VCaP (cell line): Measurements from ENCODE around the gene SH3TC1.

Experiments
- H3K27ac ChIP-seq: fragments of 450-650 bp; 2 replicates; pipeline ENCODE4 v1.5.1; 2017
- CTCF ChIP-seq: fragments of 450-650 bp; conservative IDR thresholded peaks from 2 replicates; pipeline ENCODE4 v1.5.1; 2017; ENCODE audit warnings: mild to moderate bottlenecking, moderate library complexity

Gene SH3TC1

GRCh38 chr4:8207314-8207713, 8.2 kb downstream of the SH3TC1 start:
- H3K27ac ChIP-seq, result no peak overlapping the region
- no peak for TF ChIP-seq CTCF

- no peak for TF ChIP-seq CTCF
Observed at GRCh38 chr4:8208565-8208964, 9.5 kb downstream of the SH3TC1 start.

GRCh38 chr4:8209181-8209874, 10.2 kb downstream of the SH3TC1 start:
- no peak for TF ChIP-seq CTCF

More at GRCh38 chr4:8208565-8208964, 9.5 kb downstream of the SH3TC1 start:
- no peak overlapping the region for H3K27ac ChIP-seq

GRCh38 chr4:8210010-8210409, 10.9 kb downstream of the SH3TC1 start:
- no peak for TF ChIP-seq CTCF
- H3K27ac ChIP-seq, result no peak overlapping the region

More at GRCh38 chr4:8209181-8209874, 10.2 kb downstream of the SH3TC1 start:
- H3K27ac ChIP-seq, result no peak overlapping the region

GRCh38 chr4:8210616-8211015, 11.5 kb downstream of the SH3TC1 start:
- TF ChIP-seq CTCF, result no peak
- H3K27ac ChIP-seq, result no peak overlapping the region

GRCh38 chr4:8211251-8211650, 12.2 kb downstream of the SH3TC1 start:
- no peak overlapping the region for H3K27ac ChIP-seq
- no peak for TF ChIP-seq CTCF

- TF ChIP-seq CTCF, result no peak
- no peak overlapping the region for H3K27ac ChIP-seq
Observed at GRCh38 chr4:8211737-8212581, 12.9 kb downstream of the SH3TC1 start.
